OCI-M2 (cell line): ENCODE data around the gene MRPS27.

Experiments used
- DNase-seq: peaks from one replicate; lab custom pipeline; 2025; ENCODE audit not compliant: unreplicated experiment; lab: John Stamatoyannopoulos, UW

The MRPS27 gene

GRCh38 chr5:72234868-72235267 is 85.2 kb downstream of the MRPS27 start:
- DNase-seq, result no peak

GRCh38 chr5:72234265-72234700 is 85.8 kb downstream of the MRPS27 start:
- no peak for DNase-seq

- no peak for DNase-seq
Observed at GRCh38 chr5:72233835-72234234, 86.2 kb downstream of the MRPS27 start.

GRCh38 chr5:72232838-72233237 is 87.2 kb downstream of the MRPS27 start:
- DNase-seq, result no peak

- DNase-seq, result no peak
Observed at GRCh38 chr5:72231991-72232703, 87.9 kb downstream of the MRPS27 start.

GRCh38 chr5:72228960-72229359 is 91.1 kb downstream of the MRPS27 start:
- no peak for DNase-seq

GRCh38 chr5:72226950-72227349 is 93.1 kb downstream of the MRPS27 start:
- no peak for DNase-seq

- no peak for DNase-seq
Observed at GRCh38 chr5:72225741-72226140, 94.3 kb downstream of the MRPS27 start.

GRCh38 chr5:72224946-72225463 is 95.0 kb downstream of the MRPS27 start:
- no peak for DNase-seq

GRCh38 chr5:72223371-72223770 is 96.7 kb downstream of the MRPS27 start:
- no peak for DNase-seq

GRCh38 chr5:72222521-72222920 is 97.5 kb downstream of the MRPS27 start:
- no peak for DNase-seq

- no peak for DNase-seq
Observed at GRCh38 chr5:72221541-72221940, 98.5 kb downstream of the MRPS27 start.

- no peak for DNase-seq
Observed at GRCh38 chr5:72221099-72221498, 98.9 kb downstream of the MRPS27 start.

GRCh38 chr5:72216756-72217155 is 103.3 kb downstream of the MRPS27 start:
- no peak for DNase-seq

- DNase-seq, result no peak
Observed at GRCh38 chr5:72214168-72214567, 105.9 kb downstream of the MRPS27 start.

GRCh38 chr5:72213482-72213881 is 106.6 kb downstream of the MRPS27 start:
- DNase-seq, result no peak

- DNase-seq, result no peak
Observed at GRCh38 chr5:72212171-72212570, 107.9 kb downstream of the MRPS27 start.

GRCh38 chr5:72210888-72211678 is 109.0 kb downstream of the MRPS27 start:
- no peak for DNase-seq

GRCh38 chr5:72209147-72210115 is 110.6 kb downstream of the MRPS27 start:
- no peak for DNase-seq

GRCh38 chr5:72208324-72208926 is 111.6 kb downstream of the MRPS27 start:
- no peak for DNase-seq

GRCh38 chr5:72206994-72207393 is 113.0 kb downstream of the MRPS27 start:
- no peak for DNase-seq
